Chondrocyte (in vitro differentiated cells): ENCODE results near the gene CYTH3. TPM values are rescaled to one million over a fixed set of nuclear protein-coding genes. Genes with fewer than 3 reads are reported as not detected.
A peak's percentile ranks its signal among the peaks of the same experiment; 100 is the strongest.

Experiments
- DNase-seq: peaks from one replicate; pipeline ENCODE4 v3.0.0; 2021; ENCODE audit warnings: mixed read lengths, low spot score
- H3K27ac Mint-ChIP-seq: one replicate; pipeline ENCODE4 v1.8.0; 2021; ENCODE audit warnings: mild to moderate bottlenecking, moderate library complexity, mixed read lengths; ENCODE audit not compliant: unreplicated experiment
- H3K27me3 Mint-ChIP-seq: 2 replicates; pipeline ENCODE4 v1.8.0; 2021; ENCODE audit warnings: low read depth, mixed read lengths
- H3K36me3 Mint-ChIP-seq: 2 replicates; pipeline ENCODE4 v1.8.0; 2021; ENCODE audit warnings: low read depth, mixed read lengths
- H3K4me1 Mint-ChIP-seq: 2 replicates; pipeline ENCODE4 v1.8.0; 2021; ENCODE audit warnings: low read depth, mild to moderate bottlenecking, mixed read lengths
- H3K4me3 Mint-ChIP-seq: one replicate; pipeline ENCODE4 v1.8.0; 2021; ENCODE audit warnings: mild to moderate bottlenecking, moderate library complexity, mixed read lengths; ENCODE audit not compliant: unreplicated experiment
- H3K9me3 Mint-ChIP-seq: 2 replicates; pipeline ENCODE4 v1.8.0; 2021; ENCODE audit warnings: low read depth, mixed read lengths
- total RNA-seq: library from RNA; stranded (reverse); gene quantifications from 3 replicates; pipeline ENCODE4 v1.2.1, GENCODE V29; 2021
- TF ChIP-seq, protein P1 (sequence below): fragments of 200-600 bp; sonication (generic); IDR thresholded peaks from 2 replicates; pipeline ENCODE4 v1.5.0; 2021; ENCODE audit warnings: antibody characterized with exemption, mild to moderate bottlenecking, moderate library complexity

Gene CYTH3
- total RNA-seq, 1 donor from 2014 or later = 58.4 TPM

DNA sequence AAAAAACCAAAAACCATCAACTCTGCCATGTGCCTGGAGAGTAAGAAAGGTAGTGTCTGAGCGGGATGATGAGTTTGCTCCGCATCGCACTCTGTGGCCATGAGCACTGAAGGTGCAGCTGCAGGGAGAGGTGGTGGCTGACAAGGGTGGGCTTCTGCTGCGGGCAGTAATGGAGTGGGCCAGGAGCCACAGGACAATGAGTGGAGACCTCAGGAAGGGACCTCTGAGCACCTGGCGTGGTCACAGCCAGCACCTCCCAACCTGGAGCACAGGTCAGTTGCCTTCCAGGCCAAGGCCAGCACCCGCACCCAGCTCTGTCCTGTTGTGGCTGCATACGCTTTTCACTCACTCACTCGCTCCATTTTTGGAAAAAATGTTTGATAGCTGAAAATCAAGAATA, 125.8 kb downstream of the CYTH3 start:
- Mint-ChIP-seq H3K36me3 (peaks cover 49% of the 10 kb centered on the region), H3K27me3 (no peaks in the 10 kb centered on the region), H3K4me3 (no peak overlapping the region), H3K9me3 (no peaks in the 10 kb centered on the region), H3K27ac (no peak overlapping the region), H3K4me1 (peaks cover 3% of the 10 kb centered on the region)
- peak; percentile 56 for DNase-seq
- TF ChIP-seq, protein P1, sequence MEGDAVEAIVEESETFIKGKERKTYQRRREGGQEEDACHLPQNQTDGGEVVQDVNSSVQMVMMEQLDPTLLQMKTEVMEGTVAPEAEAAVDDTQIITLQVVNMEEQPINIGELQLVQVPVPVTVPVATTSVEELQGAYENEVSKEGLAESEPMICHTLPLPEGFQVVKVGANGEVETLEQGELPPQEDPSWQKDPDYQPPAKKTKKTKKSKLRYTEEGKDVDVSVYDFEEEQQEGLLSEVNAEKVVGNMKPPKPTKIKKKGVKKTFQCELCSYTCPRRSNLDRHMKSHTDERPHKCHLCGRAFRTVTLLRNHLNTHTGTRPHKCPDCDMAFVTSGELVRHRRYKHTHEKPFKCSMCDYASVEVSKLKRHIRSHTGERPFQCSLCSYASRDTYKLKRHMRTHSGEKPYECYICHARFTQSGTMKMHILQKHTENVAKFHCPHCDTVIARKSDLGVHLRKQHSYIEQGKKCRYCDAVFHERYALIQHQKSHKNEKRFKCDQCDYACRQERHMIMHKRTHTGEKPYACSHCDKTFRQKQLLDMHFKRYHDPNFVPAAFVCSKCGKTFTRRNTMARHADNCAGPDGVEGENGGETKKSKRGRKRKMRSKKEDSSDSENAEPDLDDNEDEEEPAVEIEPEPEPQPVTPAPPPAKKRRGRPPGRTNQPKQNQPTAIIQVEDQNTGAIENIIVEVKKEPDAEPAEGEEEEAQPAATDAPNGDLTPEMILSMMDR = no peak

DNA sequence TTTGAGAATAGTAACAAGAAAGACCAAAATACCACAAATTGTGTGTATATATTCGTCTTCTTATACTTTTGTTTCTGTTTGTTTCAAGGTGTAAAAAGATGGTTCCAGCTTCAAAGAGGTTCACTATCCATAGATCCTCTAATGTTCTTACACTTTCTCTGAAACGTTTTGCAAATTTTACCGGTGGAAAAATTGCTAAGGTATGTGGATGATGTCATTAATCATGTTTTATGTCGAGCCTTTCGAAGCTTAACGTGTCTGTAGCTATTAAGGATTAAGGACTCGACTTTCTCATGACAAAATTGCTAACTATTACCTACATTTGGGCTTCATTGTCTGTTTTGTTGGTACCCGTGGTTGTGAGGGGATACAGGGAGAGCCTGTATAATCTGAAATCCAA, 128.4 kb downstream of the CYTH3 start:
- H3K4me1 Mint-ChIP-seq = peaks cover 5% of the 10 kb centered on the region
- no peaks in the 10 kb centered on the region for H3K27me3 Mint-ChIP-seq
- TF ChIP-seq, protein P1 = no peak
- H3K36me3 Mint-ChIP-seq = peaks cover 46% of the 10 kb centered on the region
- no peaks in the 10 kb centered on the region for H3K9me3 Mint-ChIP-seq
- no peak overlapping the region for H3K4me3 Mint-ChIP-seq
- no peak overlapping the region for H3K27ac Mint-ChIP-seq
- DNase-seq = no peak

DNA sequence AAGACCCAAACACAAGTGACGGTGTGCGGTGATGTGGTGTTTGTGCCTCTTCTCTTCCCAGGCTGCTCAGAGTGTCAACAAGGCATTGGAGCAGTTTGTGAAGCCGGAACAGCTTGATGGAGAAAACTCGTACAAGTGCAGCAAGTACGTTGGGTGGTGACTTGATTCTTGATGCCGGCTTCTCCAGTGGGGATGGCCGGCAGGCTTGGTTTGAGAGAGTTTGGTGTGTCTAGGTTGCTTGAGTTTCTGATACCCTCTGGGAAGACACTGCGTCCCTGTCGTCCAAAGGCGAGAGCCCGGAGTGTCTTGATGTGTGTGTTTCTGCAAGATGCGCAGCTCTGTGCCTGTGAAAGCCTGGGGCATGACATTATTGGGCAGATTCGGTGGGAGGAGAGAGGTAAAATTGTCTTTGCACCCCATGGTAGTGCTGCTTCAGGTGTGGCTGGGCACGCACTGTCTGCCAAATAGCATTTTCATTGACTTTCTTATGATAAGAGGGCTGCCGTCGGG, 129.5 kb downstream of the CYTH3 start:
- DNase-seq = no peak
- no peak overlapping the region for H3K4me3 Mint-ChIP-seq
- peaks cover 39% of the 10 kb centered on the region for H3K36me3 Mint-ChIP-seq
- H3K27ac Mint-ChIP-seq = no peak overlapping the region
- H3K27me3 Mint-ChIP-seq = no peaks in the 10 kb centered on the region
- TF ChIP-seq, protein P1 = no peak
- peaks cover 5% of the 10 kb centered on the region for H3K4me1 Mint-ChIP-seq
- no peaks in the 10 kb centered on the region for H3K9me3 Mint-ChIP-seq

- peaks cover 5% of the 10 kb centered on the region for H3K4me1 Mint-ChIP-seq
- DNase-seq = no peak
- peaks cover 24% of the 10 kb centered on the region for H3K36me3 Mint-ChIP-seq
- TF ChIP-seq, protein P1 = no peak
- no peak overlapping the region for H3K4me3 Mint-ChIP-seq
- H3K9me3 Mint-ChIP-seq = no peaks in the 10 kb centered on the region
- no peak overlapping the region for H3K27ac Mint-ChIP-seq
- H3K27me3 Mint-ChIP-seq = no peaks in the 10 kb centered on the region
Observed at GRCh38 chr7:6139189-6139996, 133.0 kb downstream of the CYTH3 start.

DNA sequence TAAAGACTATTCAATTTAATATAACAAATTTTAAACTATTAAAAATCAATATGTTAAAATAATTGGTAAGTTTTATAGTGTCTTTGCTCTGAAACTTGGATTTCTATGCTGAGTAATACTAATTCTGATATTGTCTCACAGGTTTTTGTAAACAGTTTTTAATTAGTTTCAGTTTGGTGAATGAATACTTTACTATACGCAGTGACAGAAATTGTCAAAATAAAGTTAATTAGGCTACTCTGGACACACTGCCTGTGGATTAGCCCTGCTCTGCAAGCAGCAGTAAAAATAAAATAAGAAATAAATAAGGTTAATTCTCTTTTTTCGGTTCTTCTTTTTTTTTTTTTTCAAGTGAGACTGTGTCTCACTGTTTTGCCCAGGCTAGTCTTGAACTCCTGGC, 135.9 kb downstream of the CYTH3 start:
- peaks cover 27% of the 10 kb centered on the region for H3K36me3 Mint-ChIP-seq

More for the DNA sequence above, 135.9 kb downstream of the CYTH3 start:
- H3K27ac Mint-ChIP-seq = no peak overlapping the region
- no peak for DNase-seq
- no peak overlapping the region for H3K4me3 Mint-ChIP-seq
- H3K27me3 Mint-ChIP-seq = no peaks in the 10 kb centered on the region
- peaks cover 7% of the 10 kb centered on the region for H3K9me3 Mint-ChIP-seq
- peaks cover 7% of the 10 kb centered on the region for H3K4me1 Mint-ChIP-seq
- TF ChIP-seq, protein P1 = no peak
